GM18517 (cell line): Measurements from ENCODE around the gene MYH7.

Experiments
- ATAC-seq: cut with Tn5 transposase; IDR thresholded peaks from one replicate; pipeline ENCODE4 v1.9.1; 2021; ENCODE audit warnings: mild to moderate bottlenecking, moderate library complexity; ENCODE audit not compliant: unreplicated experiment

Gene MYH7

GRCh38 chr14:23375527-23376251 is 59.8 kb downstream of the MYH7 start:
- ATAC-seq: no peak

GRCh38 chr14:23373041-23373440 is 62.4 kb downstream of the MYH7 start:
- ATAC-seq: no peak

GRCh38 chr14:23372509-23372908 is 63.0 kb downstream of the MYH7 start, which contains the start of gene IL25:
Gene IL25, plus strand, starts transcription at chr14:23372809.
- ATAC-seq: no peak

- no peak for ATAC-seq
Observed at GRCh38 chr14:23371865-23372264, 63.6 kb downstream of the MYH7 start.

GRCh38 chr14:23370221-23370620 is 65.2 kb downstream of the MYH7 start:
- no peak for ATAC-seq

- no peak for ATAC-seq
Observed at GRCh38 chr14:23366426-23366921, 69.0 kb downstream of the MYH7 start.

GRCh38 chr14:23365732-23366425 is 69.6 kb downstream of the MYH7 start:
- ATAC-seq: no peak

GRCh38 chr14:23365036-23365731 is 70.3 kb downstream of the MYH7 start, which contains the start of gene EFS:
Gene EFS, minus strand, starts transcription at chr14:23365172. Its CDS starts 147 bp downstream, at chr14:23365025.
- no peak for ATAC-seq

- no peak for ATAC-seq
Observed at GRCh38 chr14:23364164-23365035, 71.1 kb downstream of the MYH7 start.
